Stomach (tissue), 8 donors: ENCODE measurements around the gene MDC1. TPM values are rescaled to one million over a fixed set of nuclear protein-coding genes. Genes with fewer than 3 reads are reported as not detected.

Experiments used
- polyA plus RNA-seq, 3 donors: library from polyadenylated mRNA; stranded (reverse); fragments of 200-250 nt; gene quantifications; one replicate each; pipeline ENCODE4 v1.2.3, GENCODE V29; 2013
- small RNA-seq, 4 donors: library from RNA; depleted of rRNA; stranded (forward); fragments of <200 nt; gene quantifications; one replicate each; pipeline ENCODE3, GENCODE V24; 2016
- total RNA-seq, 5 donors: library from RNA; depleted of rRNA; stranded (reverse); fragments of >200 nt; gene quantifications; one replicate each; pipeline versions ENCODE4 v1.1.0 to v1.2.3, GENCODE V29; 2014 to 2016
- donor health status: healthy with polysubstance abuse.
- donor health status: Bipolar disorder and iron deficiency.
- donor health status: healthy.

MDC1 gene
- total and polyA plus RNA-seq, 8 donors: 3.8 to 153 (median 11.8) TPM

Small RNA genes lying within 50 kb of the gene (small RNA-seq; reads per million reads assigned to genes)
- 0 reads per million in 4 donors for gene RF00019
- gene RN7SL353P: 0 reads per million in 4 donors

Other genes starting within 250 kb of the MDC1 start
- gene HLA-E, start 227.8 kb downstream of the MDC1 start, total RNA-seq: 100 to 1,000 TPM; 182 to 566 (median 272) TPM
- 100 to 1,000 TPM; 120 to 300 (median 121) TPM for gene HLA-E, start 227.8 kb downstream of the MDC1 start, polyA plus RNA-seq
- 10 to 100 TPM; 12.7 to 39.7 (median 19.2) TPM for gene GNL1, start 160.8 kb downstream of the MDC1 start, total RNA-seq
- gene GNL1, start 160.8 kb downstream of the MDC1 start, polyA plus RNA-seq: 10 to 100 TPM; 42.6 to 53.3 (median 48.9) TPM
- gene PRR3, start 160.0 kb downstream of the MDC1 start, total RNA-seq: 10 to 100 TPM in 2 of 5 donors, under 1 TPM in 1, not detected in 2; 0.89 to 10.7 (median 10.5) TPM
- gene PRR3, start 160.0 kb downstream of the MDC1 start, polyA plus RNA-seq: 1 to 10 TPM; 4.1 to 7.1 (median 5.5) TPM
- gene ABCF1, start 145.8 kb downstream of the MDC1 start, total RNA-seq: 10 to 100 TPM in 4 of 5 donors, 1 to 10 TPM in 1; 7.6 to 32.6 (median 28.3) TPM
- gene ABCF1, start 145.8 kb downstream of the MDC1 start, polyA plus RNA-seq: 10 to 100 TPM; 17.1 to 28.0 (median 26.8) TPM
- 100 to 1,000 TPM in 2 of 5 donors, 10 to 100 TPM in 3; 27.4 to 164 (median 50.1) TPM for gene PPP1R10, start 100.0 kb downstream of the MDC1 start, total RNA-seq
- gene PPP1R10, start 100.0 kb downstream of the MDC1 start, polyA plus RNA-seq: 10 to 100 TPM in 2 of 3 donors, 1 to 10 TPM in 1; 9.9 to 20.2 (median 17.7) TPM
- gene MRPS18B, start 99.4 kb downstream of the MDC1 start, total RNA-seq: 10 to 100 TPM in 4 of 5 donors, 1 to 10 TPM in 1; 6.4 to 54.8 (median 28.5) TPM
- 10 to 100 TPM; 51.3 to 71.2 (median 61.6) TPM for gene MRPS18B, start 99.4 kb downstream of the MDC1 start, polyA plus RNA-seq
- 10 to 100 TPM in 1 of 5 donors, 1 to 10 TPM in 3, not detected in 1; 3.0 to 11.6 (median 5.2) TPM for gene ATAT1, start 90.4 kb downstream of the MDC1 start, total RNA-seq
- gene ATAT1, start 90.4 kb downstream of the MDC1 start, polyA plus RNA-seq: 1 to 10 TPM; 5.3 to 7.5 (median 5.7) TPM
- 100 to 1,000 TPM in 1 of 5 donors, 10 to 100 TPM in 3, 1 to 10 TPM in 1; 7.3 to 126 (median 12.8) TPM for gene C6orf136, start 70.1 kb downstream of the MDC1 start, total RNA-seq
- 10 to 100 TPM; 21.2 to 29.3 (median 25.7) TPM for gene C6orf136, start 70.1 kb downstream of the MDC1 start, polyA plus RNA-seq
- gene DHX16, start 44.3 kb downstream of the MDC1 start, total RNA-seq: 10 to 100 TPM; 22.0 to 67.0 (median 30.1) TPM
- 10 to 100 TPM; 18.3 to 34.0 (median 23.4) TPM for gene DHX16, start 44.3 kb downstream of the MDC1 start, polyA plus RNA-seq
- gene PPP1R18, start 30.6 kb downstream of the MDC1 start, total RNA-seq: 10 to 100 TPM in 4 of 5 donors, 1 to 10 TPM in 1; 9.0 to 20.1 (median 12.8) TPM
- 10 to 100 TPM; 24.7 to 40.3 (median 32.2) TPM for gene PPP1R18, start 30.6 kb downstream of the MDC1 start, polyA plus RNA-seq
- gene NRM, start 26.3 kb downstream of the MDC1 start, total RNA-seq: 1 to 10 TPM in 4 of 5 donors, under 1 TPM in 1; 0.92 to 6.4 (median 2.9) TPM
- gene NRM, start 26.3 kb downstream of the MDC1 start, polyA plus RNA-seq: 10 to 100 TPM in 1 of 3 donors, 1 to 10 TPM in 2; 4.1 to 15.8 (median 8.5) TPM
- gene TUBB, start 3.1 kb upstream of the MDC1 start, total RNA-seq: 100 to 1,000 TPM in 4 of 5 donors, 10 to 100 TPM in 1; 67.5 to 177 (median 109) TPM
- 100 to 1,000 TPM; 127 to 223 (median 183) TPM for gene TUBB, start 3.1 kb upstream of the MDC1 start, polyA plus RNA-seq
- 100 to 1,000 TPM in 2 of 5 donors, 10 to 100 TPM in 3; 40.6 to 201 (median 74.7) TPM for gene FLOT1, start 25.4 kb upstream of the MDC1 start, total RNA-seq
- 100 to 1,000 TPM; 145 to 178 (median 151) TPM for gene FLOT1, start 25.4 kb upstream of the MDC1 start, polyA plus RNA-seq
- gene IER3, start 27.3 kb upstream of the MDC1 start, total RNA-seq: 100 to 1,000 TPM in 2 of 5 donors, 10 to 100 TPM in 3; 16.5 to 144 (median 92.8) TPM
- gene IER3, start 27.3 kb upstream of the MDC1 start, polyA plus RNA-seq: 100 to 1,000 TPM; 112 to 187 (median 147) TPM
- 100 to 1,000 TPM in 3 of 5 donors, 10 to 100 TPM in 2; 51.3 to 144 (median 109) TPM for gene DDR1, start 167.2 kb upstream of the MDC1 start, total RNA-seq
- gene DDR1, start 167.2 kb upstream of the MDC1 start, polyA plus RNA-seq: 10 to 100 TPM; 17.6 to 88.7 (median 49.4) TPM
- gene GTF2H4, start 190.9 kb upstream of the MDC1 start, total RNA-seq: 10 to 100 TPM in 2 of 5 donors, 1 to 10 TPM in 3; 3.9 to 67.4 (median 8.1) TPM
- 10 to 100 TPM; 15.3 to 29.6 (median 17.6) TPM for gene GTF2H4, start 190.9 kb upstream of the MDC1 start, polyA plus RNA-seq
- gene VARS2, start 197.0 kb upstream of the MDC1 start, total RNA-seq: 10 to 100 TPM in 4 of 5 donors, 1 to 10 TPM in 1; 1.2 to 61.6 (median 22.7) TPM
- 10 to 100 TPM; 17.9 to 21.8 (median 18.5) TPM for gene VARS2, start 197.0 kb upstream of the MDC1 start, polyA plus RNA-seq
- gene SFTA2, start 214.9 kb upstream of the MDC1 start, total RNA-seq: 10 to 100 TPM in 1 of 5 donors, 1 to 10 TPM in 1, not detected in 3; 2.8 to 15.2 TPM
- gene SFTA2, start 214.9 kb upstream of the MDC1 start, polyA plus RNA-seq: 10 to 100 TPM; 10.2 to 94.7 (median 44.1) TPM
- gene MUCL3, start 223.7 kb upstream of the MDC1 start, total RNA-seq: 100 to 1,000 TPM in 3 of 5 donors, 10 to 100 TPM in 1, under 1 TPM in 1; 0.87 to 346 (median 168) TPM
- 10 to 100 TPM; 17.5 to 83.3 (median 39.6) TPM for gene MUCL3, start 223.7 kb upstream of the MDC1 start, polyA plus RNA-seq